HG02852 (cell line): Measurements from ENCODE around the gene ALOX15B.

ENCODE experiments used
- ATAC-seq: cut with Tn5 transposase; IDR thresholded peaks from one replicate; pipeline ENCODE4 v1.9.1; 2021; ENCODE audit warnings: mild to moderate bottlenecking, moderate library complexity; ENCODE audit not compliant: unreplicated experiment

The ALOX15B gene

GRCh38 chr17:8079291-8080207 lies 40.7 kb downstream of the ALOX15B start:
- no peak for ATAC-seq

GRCh38 chr17:8080208-8080798 lies 41.4 kb downstream of the ALOX15B start:
- no peak for ATAC-seq

- no peak for ATAC-seq
Observed at GRCh38 chr17:8080799-8081219, 42.0 kb downstream of the ALOX15B start.

GRCh38 chr17:8081876-8082275 lies 43.0 kb downstream of the ALOX15B start:
- ATAC-seq = no peak

GRCh38 chr17:8082292-8082691 lies 43.4 kb downstream of the ALOX15B start:
- ATAC-seq = no peak

- no peak for ATAC-seq
Observed at GRCh38 chr17:8084250-8084649, 45.4 kb downstream of the ALOX15B start.

- ATAC-seq = no peak
Observed at GRCh38 chr17:8087075-8087951, 48.5 kb downstream of the ALOX15B start, which contains the start of gene ALOX12B. Gene ALOX12B, minus strand, starts transcription at chr17:8087716. Its CDS starts 274 bp downstream, at chr17:8087442.

- no peak for ATAC-seq
Observed at GRCh38 chr17:8087952-8088230, 49.0 kb downstream of the ALOX15B start.

- ATAC-seq = no peak
Observed at GRCh38 chr17:8089728-8090127, 50.9 kb downstream of the ALOX15B start.

GRCh38 chr17:8091033-8091687 lies 52.3 kb downstream of the ALOX15B start:
- ATAC-seq = no peak

- no peak for ATAC-seq
Observed at GRCh38 chr17:8095361-8095760, 56.5 kb downstream of the ALOX15B start.

GRCh38 chr17:8096541-8096940 lies 57.7 kb downstream of the ALOX15B start:
- no peak for ATAC-seq
